ENCODE results near the gene G2E3.

Gene G2E3, protein sequence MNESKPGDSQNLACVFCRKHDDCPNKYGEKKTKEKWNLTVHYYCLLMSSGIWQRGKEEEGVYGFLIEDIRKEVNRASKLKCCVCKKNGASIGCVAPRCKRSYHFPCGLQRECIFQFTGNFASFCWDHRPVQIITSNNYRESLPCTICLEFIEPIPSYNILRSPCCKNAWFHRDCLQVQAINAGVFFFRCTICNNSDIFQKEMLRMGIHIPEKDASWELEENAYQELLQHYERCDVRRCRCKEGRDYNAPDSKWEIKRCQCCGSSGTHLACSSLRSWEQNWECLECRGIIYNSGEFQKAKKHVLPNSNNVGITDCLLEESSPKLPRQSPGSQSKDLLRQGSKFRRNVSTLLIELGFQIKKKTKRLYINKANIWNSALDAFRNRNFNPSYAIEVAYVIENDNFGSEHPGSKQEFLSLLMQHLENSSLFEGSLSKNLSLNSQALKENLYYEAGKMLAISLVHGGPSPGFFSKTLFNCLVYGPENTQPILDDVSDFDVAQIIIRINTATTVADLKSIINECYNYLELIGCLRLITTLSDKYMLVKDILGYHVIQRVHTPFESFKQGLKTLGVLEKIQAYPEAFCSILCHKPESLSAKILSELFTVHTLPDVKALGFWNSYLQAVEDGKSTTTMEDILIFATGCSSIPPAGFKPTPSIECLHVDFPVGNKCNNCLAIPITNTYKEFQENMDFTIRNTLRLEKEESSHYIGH

DNA sequence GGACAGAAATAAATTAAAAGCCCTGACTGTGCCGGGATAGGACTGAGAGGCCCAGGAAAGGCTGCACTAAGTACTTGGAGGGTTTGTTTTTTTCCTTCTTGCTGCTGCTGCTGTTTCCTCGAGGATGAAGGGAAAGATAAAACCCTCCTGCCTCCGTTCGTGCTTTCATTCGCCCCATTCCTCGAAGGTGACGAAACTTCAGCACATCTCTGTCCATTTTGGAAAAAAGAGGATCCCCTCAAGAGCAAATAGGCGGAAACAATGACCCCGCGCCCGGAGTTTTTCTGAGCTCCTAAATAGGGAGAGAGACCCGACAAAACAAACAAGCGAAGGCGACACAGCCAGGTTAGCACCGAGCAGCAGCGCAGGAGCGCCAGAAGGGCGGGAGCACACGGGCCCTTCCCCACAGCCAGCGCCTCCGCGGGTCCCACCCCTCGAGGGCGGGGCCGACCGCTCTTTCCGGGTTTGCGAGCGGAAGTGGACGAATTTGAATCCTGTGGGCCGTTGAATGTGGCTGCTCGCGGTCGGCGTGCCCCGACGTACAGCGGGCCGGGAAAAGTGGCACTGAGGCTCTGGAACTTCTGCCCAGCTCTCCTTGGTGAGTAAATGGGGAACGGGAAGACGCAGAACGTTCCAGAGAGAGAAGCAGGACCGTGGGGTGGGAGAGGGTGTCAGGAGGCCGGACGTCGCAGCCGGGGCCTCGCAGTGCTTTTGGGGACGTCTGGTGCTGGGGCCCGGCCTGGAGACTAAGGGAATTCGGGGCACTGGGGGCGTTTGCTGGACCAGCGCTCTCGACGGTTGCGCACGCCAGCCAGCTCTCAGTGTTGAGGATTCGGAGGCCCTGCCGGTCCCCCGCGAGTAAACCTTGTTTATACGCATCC lies at the start of gene G2E3:
Gene G2E3 (plus strand): TSS at position 484 of the 881 bp plus-strand sequence. CDS start 21,922 bp downstream, outside the sequence.
- Mint-ChIP-seq H3K36me3 (ENCODE audit: low read depth) (peaks cover 23% of the 10 kb centered on the region), H3K4me3 (peak within 1 kb of the TSS; percentile 96), H3K4me1 (peaks cover 32% of the 10 kb centered on the region), H3K27me3 (peaks cover 5% of the 10 kb centered on the region), H3K27ac (peak within 1 kb of the TSS; percentile 97), H3K9me3 (no peaks in the 10 kb centered on the region)
- peak; percentile 99 for ATAC-seq
- peak; percentile 90 for DNase-seq

DNA sequence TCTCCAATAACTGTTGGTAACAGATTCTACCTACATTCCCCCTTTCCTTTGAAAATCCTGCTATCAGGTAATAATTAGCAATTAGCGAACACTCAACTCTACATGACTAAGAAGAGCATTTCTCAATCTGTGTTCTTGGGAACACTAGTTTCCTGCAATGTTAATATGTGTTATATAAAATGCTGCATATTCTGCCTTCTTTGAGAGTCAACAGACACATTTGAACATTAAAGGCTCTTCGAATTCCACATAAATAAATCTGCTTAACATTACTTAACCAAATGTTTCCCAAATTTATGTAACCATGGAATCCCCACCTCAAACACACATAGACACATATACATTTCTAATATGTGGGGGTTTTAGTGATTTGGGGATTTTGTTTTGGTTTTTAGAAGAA lies 41.2 kb upstream of the G2E3 start:
- Mint-ChIP-seq H3K27me3 (peaks cover 2% of the 10 kb centered on the region), H3K9me3 (no peaks in the 10 kb centered on the region), H3K4me1 (peaks cover 10% of the 10 kb centered on the region), H3K4me3 (no peak overlapping the region), H3K27ac (no peak overlapping the region), H3K36me3 (ENCODE audit: low read depth) (no peaks in the 10 kb centered on the region)
- ATAC-seq, result no peak
- no peak for DNase-seq

DNA sequence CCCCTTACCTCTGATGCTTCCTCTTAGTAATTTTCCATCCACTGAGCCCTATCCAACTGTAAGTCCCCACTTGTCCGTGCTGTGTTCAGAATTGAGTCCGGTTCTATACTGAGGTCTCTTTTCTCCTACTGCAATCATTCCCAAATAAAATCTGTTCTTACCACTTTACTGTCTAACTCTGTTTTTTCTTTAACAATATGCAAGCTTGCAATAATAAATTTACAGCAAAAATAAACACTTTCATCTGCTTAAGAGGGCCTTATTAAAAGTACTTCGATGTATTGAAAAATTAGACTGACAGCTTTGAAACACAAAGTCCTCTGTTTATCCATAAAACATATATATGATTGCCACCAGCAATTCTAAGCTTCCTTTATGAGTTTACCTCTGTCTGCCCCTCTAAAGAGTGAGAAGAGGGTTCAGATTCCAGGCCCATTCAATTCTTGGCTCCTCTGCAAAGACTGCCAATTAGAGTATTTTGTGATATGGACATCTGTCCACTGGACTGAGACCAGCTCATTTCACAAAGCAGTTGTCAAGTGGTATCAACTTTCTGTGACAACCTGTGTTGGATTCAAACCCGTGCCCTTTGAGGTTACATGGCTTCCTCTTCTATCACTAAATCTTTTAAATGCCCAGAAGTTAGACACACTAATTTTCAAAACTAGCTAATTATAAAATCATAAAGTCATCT lies 39.9 kb upstream of the G2E3 start:
- no peak for ATAC-seq
- Mint-ChIP-seq H3K27me3 (peaks cover 1% of the 10 kb centered on the region), H3K27ac (no peak overlapping the region), H3K9me3 (no peaks in the 10 kb centered on the region), H3K36me3 (ENCODE audit: low read depth) (no peaks in the 10 kb centered on the region), H3K4me1 (peaks cover 10% of the 10 kb centered on the region), H3K4me3 (no peak overlapping the region)
- DNase-seq, result no peak

DNA sequence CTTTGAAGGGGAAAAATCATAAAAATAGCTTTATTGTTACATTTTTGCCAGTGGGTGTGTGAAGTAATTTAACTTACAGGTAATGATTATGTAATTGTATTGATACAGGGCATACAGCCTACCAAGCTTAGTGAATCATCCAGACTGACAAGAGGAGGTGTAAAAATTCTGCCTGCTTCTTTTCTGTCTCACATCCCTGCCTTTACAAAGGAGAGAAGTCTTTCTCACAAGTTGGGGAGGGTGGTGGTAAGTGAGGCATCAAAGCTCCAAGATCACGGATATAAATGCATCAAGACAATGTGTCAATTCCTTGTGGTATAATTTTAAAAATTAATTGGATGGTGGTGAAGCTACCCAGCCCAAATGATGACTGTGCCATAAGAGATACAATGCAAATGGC lies 39.0 kb upstream of the G2E3 start:
- Mint-ChIP-seq H3K4me1 (peaks cover 10% of the 10 kb centered on the region), H3K4me3 (no peak overlapping the region), H3K27me3 (no peaks in the 10 kb centered on the region), H3K27ac (no peak overlapping the region), H3K9me3 (no peaks in the 10 kb centered on the region), H3K36me3 (ENCODE audit: low read depth) (no peaks in the 10 kb centered on the region)
- ATAC-seq (no peak), DNase-seq (no peak)

DNA sequence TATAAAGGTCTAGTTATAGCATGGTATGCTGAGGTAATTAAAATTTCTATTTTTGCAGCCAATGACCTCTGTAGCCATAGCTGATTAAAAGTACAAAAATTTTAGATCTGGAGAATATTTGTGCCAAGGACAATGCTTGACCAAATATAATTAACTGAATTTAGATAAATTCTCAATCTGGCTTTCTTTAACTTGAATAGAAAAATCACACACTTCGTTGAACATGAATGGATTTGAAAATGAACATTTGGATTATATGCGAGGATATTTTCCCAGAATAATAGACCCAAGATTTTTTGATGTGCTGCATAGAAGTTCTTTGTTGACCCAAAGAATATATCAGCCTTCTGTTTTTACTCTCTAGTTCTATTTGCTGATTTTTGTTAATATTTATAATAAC lies 38.4 kb upstream of the G2E3 start:
- Mint-ChIP-seq H3K4me1 (peaks cover 10% of the 10 kb centered on the region), H3K9me3 (no peaks in the 10 kb centered on the region), H3K4me3 (no peak overlapping the region), H3K27me3 (no peaks in the 10 kb centered on the region), H3K36me3 (ENCODE audit: low read depth) (no peaks in the 10 kb centered on the region), H3K27ac (no peak overlapping the region)
- DNase-seq, result no peak
- no peak for ATAC-seq

DNA sequence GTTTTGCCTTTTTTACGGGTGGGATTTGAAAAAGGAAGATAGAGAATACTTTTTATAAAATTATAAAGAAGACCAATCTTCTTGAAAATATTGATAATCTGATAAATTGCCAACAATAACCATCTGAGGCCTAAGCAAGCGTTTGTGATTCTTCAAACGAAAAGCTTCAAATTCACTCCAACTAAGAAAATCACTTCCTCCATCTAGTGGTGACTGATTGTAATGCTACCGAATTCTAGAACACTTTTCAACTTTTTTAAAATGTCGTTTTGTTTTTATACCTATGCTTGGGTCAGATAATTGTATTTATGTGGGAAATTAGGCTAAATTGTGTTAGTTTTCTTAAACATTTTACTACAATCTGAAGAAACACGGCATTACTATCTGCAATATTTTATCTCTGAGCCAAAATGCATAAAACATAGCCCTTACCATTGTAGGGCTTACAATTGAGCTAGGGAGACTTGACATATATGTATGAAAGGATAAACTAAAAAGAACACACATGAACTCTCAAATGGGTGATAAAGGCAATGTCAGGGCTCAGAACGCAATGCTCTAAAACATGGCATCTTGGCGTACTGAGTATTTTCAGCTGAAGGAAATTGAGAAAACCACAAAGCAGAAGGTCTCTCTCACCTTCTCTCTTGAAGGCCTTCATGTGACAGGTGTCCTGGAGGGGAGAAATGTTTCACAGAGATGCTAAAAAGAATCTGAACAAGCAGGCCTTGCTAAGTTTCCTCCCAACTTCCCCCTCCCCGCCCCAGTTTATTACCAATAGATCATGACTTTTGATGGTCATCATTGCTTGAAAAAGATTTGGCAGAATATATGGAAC lies 36.8 kb upstream of the G2E3 start:
- Mint-ChIP-seq H3K27ac (no peak overlapping the region), H3K4me3 (no peak overlapping the region), H3K27me3 (no peaks in the 10 kb centered on the region), H3K36me3 (ENCODE audit: low read depth) (no peaks in the 10 kb centered on the region), H3K9me3 (no peaks in the 10 kb centered on the region), H3K4me1 (peaks cover 10% of the 10 kb centered on the region)
- no peak for ATAC-seq
- DNase-seq, result no peak

DNA sequence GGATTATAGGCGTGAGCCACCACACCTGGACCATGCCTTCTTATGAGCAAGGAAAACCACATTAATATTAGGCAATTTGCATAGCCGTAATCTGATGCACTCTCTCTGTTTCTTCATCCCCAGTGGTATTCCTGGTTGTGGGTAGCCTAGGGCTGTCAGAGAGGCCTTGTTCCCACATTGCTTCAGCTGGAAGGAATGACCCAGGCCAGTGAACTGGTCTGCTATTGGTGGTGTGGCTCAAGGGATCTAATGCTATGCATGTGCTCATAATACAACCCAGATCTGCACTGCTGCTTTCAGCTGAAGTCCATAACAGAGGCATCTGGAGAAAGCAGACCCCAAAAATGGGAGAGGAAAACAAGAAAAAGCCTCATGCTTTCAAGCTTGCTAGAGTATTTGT lies 33.1 kb upstream of the G2E3 start:
- no peak for DNase-seq
- H3K4me1 Mint-ChIP-seq, result peaks cover 10% of the 10 kb centered on the region
- no peak for ATAC-seq

DNA sequence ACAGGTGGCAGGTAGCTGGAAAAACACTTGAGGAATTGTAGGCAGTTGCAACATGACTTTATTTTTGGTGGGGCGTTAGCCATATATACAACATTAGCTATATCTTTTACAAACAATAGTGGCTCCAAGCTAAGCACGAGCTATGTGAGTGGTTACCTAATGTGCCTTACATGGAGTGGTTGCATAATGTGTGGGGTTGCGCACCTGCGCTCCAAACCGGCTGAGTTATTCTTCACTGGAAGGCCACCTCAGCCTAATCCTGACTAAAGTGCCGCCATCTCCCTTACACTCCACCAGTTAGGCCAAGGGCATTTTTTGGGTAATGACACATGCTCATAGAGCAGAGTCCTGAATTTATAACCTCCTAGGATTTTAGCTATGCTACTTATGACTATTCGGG lies 31.8 kb upstream of the G2E3 start:
- Mint-ChIP-seq H3K36me3 (ENCODE audit: low read depth) (no peaks in the 10 kb centered on the region), H3K9me3 (no peaks in the 10 kb centered on the region), H3K4me3 (no peak overlapping the region), H3K27me3 (no peaks in the 10 kb centered on the region), H3K27ac (no peak overlapping the region), H3K4me1 (peaks cover 2% of the 10 kb centered on the region)
- ATAC-seq (no peak), DNase-seq (no peak)

More for the DNA sequence above, 33.1 kb upstream of the G2E3 start:
- Mint-ChIP-seq H3K9me3 (no peaks in the 10 kb centered on the region), H3K36me3 (ENCODE audit: low read depth) (no peaks in the 10 kb centered on the region), H3K27ac (no peak overlapping the region), H3K4me3 (no peak overlapping the region), H3K27me3 (no peaks in the 10 kb centered on the region)

DNA sequence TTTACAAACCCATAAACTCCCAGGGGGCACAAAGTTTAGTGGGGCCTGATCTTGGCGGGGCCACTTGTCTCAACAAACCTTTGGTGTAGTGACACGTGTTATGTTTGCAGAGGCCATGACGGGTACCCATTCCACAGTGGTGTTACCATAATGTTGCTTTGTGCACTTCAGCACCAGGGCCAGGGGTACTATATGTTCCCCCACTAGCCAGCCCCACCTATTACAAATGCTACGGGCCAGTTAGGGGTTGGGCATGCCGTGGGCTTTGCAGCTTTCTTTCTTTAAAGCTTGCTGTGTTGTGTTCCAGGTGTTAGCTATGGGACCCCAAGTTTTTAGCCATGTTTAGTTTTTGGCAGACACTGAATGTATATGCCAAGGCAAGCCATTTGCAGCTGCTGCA lies 30.8 kb upstream of the G2E3 start:
- Mint-ChIP-seq H3K4me3 (no peak overlapping the region), H3K36me3 (ENCODE audit: low read depth) (no peaks in the 10 kb centered on the region), H3K27ac (no peak overlapping the region), H3K4me1 (no peaks in the 10 kb centered on the region), H3K9me3 (no peaks in the 10 kb centered on the region), H3K27me3 (no peaks in the 10 kb centered on the region)
- ATAC-seq (no peak), DNase-seq (no peak)

DNA sequence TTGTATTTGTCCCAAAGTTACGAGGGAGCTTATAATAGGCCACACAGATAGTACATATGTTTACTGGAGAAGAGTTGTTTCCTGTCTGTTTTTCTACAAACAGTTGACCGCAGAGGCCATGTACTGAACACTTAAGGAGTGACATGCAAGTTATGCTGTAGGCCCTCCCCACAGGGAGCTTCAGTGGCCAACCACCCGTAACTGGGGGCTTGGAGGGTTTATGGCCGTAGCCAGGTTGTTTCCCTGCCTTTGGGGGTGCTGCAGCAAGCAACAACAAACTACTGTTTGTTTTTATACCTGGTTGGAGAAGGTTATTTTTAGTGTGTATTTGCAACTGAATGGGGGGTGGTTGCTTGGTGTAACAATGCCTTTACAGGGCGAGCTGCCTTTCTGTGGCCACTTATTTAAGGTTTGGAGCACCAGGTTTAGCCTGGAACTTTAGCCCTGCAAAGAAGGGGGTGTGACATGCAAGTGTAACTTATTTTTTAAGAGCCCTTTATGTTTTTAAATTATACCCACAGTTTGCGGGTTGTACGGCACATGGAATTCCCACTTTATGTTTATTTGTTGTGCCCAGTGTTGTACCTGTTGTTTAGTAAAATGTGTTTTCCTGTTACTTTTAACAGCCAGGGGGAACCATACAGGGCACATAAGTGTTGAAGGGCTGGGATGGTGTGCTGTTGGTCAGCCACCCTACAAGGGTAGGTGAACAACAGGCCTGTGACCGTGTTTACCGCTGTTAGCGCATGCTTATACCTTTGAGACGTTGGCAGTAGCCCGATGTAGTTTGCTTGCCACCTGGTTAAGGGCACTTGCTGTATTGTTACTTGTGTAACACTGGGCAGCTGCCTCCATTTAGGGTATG lies 29.9 kb upstream of the G2E3 start:
- no peak for ATAC-seq

DNA sequence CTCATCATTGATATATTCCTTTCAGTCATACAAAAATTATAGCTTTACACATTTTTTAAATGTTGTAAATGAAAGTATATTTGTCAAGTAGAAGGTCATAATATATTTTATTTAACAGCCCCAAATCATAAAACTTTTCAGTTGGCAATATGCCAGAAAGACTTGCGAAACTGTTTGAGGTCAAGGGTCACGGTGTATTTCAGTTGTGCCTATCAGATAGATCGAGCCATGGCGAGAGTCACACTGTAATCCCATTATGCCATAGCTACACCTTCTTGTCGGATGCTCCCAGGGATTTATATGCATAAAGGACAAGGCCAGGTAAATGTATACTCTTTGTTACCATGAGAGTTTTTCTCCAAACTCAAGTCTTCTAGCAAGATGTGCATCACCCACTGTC lies 26.7 kb upstream of the G2E3 start:
- H3K9me3 Mint-ChIP-seq, result no peaks in the 10 kb centered on the region
- ATAC-seq (no peak), DNase-seq (no peak)
- H3K27me3 Mint-ChIP-seq, result peaks cover 14% of the 10 kb centered on the region
- H3K27ac Mint-ChIP-seq, result no peak overlapping the region
- H3K36me3 Mint-ChIP-seq (ENCODE audit: low read depth), result no peaks in the 10 kb centered on the region
- no peak overlapping the region for H3K4me3 Mint-ChIP-seq
- no peaks in the 10 kb centered on the region for H3K4me1 Mint-ChIP-seq

More for the DNA sequence above, 29.9 kb upstream of the G2E3 start:
- Mint-ChIP-seq H3K27ac (no peak overlapping the region), H3K9me3 (no peaks in the 10 kb centered on the region), H3K27me3 (no peaks in the 10 kb centered on the region), H3K4me3 (no peak overlapping the region), H3K4me1 (no peaks in the 10 kb centered on the region), H3K36me3 (ENCODE audit: low read depth) (no peaks in the 10 kb centered on the region)
- DNase-seq, result no peak

DNA sequence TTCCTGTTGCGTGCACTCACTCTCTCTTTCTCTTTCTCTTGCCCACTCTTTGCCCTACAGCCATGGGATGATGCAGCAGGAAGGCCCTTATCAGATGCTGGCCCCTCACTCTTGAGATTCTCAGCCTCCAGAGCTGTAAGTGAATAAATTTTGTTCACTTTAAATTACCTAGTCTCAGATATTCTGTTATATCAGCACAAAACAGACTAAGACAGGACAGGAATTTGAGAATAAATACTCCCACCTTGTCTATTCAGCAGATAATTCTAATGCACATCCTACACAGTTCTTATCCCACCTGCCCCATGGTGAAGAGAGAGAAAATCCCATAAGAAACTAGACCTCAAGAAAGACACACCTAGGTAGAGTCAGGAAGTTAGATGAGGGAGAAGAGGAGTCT lies 25.8 kb upstream of the G2E3 start:
- Mint-ChIP-seq H3K9me3 (no peaks in the 10 kb centered on the region), H3K4me1 (no peaks in the 10 kb centered on the region), H3K27ac (no peak overlapping the region), H3K27me3 (peaks cover 21% of the 10 kb centered on the region), H3K36me3 (ENCODE audit: low read depth) (no peaks in the 10 kb centered on the region), H3K4me3 (no peak overlapping the region)
- DNase-seq (no peak), ATAC-seq (no peak)

DNA sequence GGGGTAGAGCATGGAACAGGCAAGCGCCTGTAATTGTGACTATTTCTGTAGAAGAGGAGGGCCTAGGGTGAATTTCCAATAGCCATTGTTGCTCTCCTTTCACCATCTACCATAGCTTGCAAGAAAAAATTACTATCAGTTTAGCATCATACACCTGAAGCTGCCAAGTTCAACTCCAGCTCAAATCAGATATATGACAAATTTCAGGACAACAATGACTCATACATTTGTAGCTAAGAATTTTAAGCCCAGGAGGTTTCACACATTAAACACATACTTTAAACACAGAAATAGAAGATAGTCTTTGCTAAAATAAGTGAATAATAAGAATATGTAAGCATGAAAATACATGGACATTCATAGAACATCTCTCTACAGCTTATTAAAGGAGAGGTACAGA lies 17.6 kb upstream of the G2E3 start:
- no peaks in the 10 kb centered on the region for H3K36me3 Mint-ChIP-seq (ENCODE audit: low read depth)

More for the DNA sequence above, 17.6 kb upstream of the G2E3 start:
- Mint-ChIP-seq H3K27ac (no peak overlapping the region), H3K9me3 (no peaks in the 10 kb centered on the region), H3K4me1 (no peaks in the 10 kb centered on the region), H3K27me3 (peaks cover 18% of the 10 kb centered on the region), H3K4me3 (no peak overlapping the region)
- ATAC-seq (no peak), DNase-seq (no peak)

All from activated naive CD8-positive, alpha-beta T cell treated with anti-CD3 and anti-CD28 coated beads, Interleukin-2, amount 50 U/mL, for 24 hours (primary cell).